ENCODE results near the gene AFMID.

DNA sequence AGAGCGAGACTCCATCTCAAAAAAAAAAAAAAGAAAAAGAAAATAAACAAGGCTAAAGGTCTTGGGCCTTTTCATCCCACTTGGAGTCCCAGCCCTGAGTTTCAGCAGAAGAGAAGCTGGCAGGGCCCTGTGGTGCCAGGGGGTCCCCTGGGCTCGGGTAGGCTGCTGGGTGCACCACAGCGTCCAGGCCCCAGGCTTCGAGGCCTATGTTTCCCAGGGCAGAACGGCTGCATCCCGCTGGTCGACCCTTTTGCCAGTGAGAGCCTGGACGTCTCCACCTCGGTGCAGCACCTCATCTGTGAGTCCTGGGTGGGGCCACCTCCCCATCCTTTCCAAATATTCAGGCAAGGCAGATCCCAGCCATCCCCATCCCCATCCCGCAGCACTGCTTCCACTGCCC is 46.5 kb downstream of the AFMID start:
- TF ChIP-seq, protein P1, sequence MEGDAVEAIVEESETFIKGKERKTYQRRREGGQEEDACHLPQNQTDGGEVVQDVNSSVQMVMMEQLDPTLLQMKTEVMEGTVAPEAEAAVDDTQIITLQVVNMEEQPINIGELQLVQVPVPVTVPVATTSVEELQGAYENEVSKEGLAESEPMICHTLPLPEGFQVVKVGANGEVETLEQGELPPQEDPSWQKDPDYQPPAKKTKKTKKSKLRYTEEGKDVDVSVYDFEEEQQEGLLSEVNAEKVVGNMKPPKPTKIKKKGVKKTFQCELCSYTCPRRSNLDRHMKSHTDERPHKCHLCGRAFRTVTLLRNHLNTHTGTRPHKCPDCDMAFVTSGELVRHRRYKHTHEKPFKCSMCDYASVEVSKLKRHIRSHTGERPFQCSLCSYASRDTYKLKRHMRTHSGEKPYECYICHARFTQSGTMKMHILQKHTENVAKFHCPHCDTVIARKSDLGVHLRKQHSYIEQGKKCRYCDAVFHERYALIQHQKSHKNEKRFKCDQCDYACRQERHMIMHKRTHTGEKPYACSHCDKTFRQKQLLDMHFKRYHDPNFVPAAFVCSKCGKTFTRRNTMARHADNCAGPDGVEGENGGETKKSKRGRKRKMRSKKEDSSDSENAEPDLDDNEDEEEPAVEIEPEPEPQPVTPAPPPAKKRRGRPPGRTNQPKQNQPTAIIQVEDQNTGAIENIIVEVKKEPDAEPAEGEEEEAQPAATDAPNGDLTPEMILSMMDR (conservative IDR thresholded peaks at IDR 0.05): no peak
- TF ChIP-seq EZH2 (IDR thresholded peaks at IDR 0.05; ENCODE audit: low read depth): no peak
